GM12892 (cell line): ENCODE results near the gene STOML2.

Source experiments
- DNase-seq: peaks from one replicate; pipeline ENCODE4 v3.0.0; 2011; ENCODE audit not compliant: insufficient read length
- FAIRE-seq: peaks from 2 replicates; lab custom pipeline; 2011; peaks lifted over from hg19 to GRCh38; lab: Jason Lieb, UNC
- POLR2A ChIP-seq: IDR thresholded peaks from 2 replicates; pipeline ENCODE4 v1.6.1; 2011; ENCODE audit warnings: low read depth, low read length, control low read depth
- POLR2AphosphoS5 ChIP-seq: IDR thresholded peaks from 2 replicates; pipeline ENCODE4 v1.6.1; 2011; ENCODE audit warnings: low read depth, low read length, control low read depth
- TAF1 ChIP-seq: IDR thresholded peaks from 2 replicates; pipeline ENCODE4 v1.6.1; 2011; ENCODE audit warnings: low read depth, mild to moderate bottlenecking, control low read depth, low read length, borderline replicate concordance

STOML2 gene

DNA sequence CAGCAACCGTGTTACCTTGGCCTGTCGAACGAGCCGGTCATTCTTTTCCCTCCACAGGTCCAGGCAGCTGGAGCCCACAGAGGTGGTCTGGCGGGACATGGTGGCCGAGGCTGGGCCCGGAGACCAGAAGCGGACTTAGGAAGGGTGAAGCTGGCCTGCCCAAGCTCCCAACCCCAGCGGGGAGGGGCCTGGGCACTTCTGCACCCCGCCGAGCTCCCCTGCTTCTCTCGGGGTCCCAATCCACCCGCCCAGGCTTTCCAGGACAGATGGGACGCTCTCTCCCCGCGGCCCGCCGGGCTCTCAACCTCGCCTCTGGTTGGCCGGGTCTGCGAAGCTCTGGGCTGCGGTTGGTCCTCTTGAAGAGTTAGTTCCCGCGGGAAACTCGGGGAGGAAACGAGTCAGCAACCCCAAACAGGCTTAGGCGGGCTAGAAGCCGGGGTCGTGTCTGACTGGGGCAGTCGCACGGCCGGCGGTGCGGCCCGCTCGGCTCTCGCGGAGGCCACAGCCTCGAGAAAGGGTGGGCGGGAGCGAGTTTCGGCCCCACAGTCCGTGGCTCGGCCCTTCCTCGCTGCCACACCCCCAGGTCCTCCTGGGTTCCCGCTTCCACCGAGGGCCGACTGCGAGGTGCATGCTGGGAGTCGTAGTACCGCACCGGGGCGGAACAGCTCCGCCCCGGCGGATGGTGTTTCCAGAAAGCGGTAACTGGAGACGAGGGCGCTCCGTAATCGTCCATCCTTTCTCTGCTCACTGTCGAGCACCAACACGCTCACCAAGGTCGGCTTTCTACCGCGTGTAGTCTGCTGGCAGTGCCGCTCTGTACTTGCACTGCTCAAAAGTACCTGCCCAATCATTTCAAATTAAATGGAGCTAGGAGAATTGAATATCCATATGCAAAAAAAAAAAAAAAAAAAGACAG is 23.2 kb downstream of the STOML2 start, which contains the start of gene FANCG:
TSS of gene FANCG (minus strand) at position 517 of the 916 bp plus-strand sequence. CDS start at position 99, 418 bp downstream.
- FAIRE-seq: peak; percentile 99
- peak; percentile 94 for DNase-seq

DNA sequence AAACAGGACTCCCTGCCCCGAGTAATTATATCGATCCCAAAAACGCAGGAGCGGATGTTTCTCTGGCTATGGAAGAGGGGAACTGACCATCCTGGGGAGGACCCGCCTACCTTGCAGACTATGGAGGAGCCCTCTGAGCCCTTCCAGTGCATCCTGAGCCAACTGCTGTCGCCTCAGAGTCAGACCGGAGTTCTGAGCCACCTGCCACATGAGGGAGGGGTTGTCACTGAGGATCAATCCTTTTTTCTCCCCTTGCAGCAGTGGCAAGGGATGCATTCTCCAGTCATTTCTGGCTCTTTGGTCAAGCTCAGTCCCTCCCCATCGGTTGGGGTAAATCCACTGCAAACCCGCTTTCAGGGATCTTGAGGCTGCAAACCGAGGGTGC is 23.9 kb downstream of the STOML2 start:
- FAIRE-seq: peak; percentile 42
- no peak for DNase-seq
- TF ChIP-seq TAF1 (no peak), POLR2A (no peak), POLR2AphosphoS5 (no peak)

More for the DNA sequence above, 23.2 kb downstream of the STOML2 start, which contains the start of gene FANCG:
- peak; percentile 78 for TF ChIP-seq POLR2A
- TF ChIP-seq TAF1: peak; percentile 45; the same call in 1 of the 2 replicates
- peak; percentile 81; the same call in 1 of the 2 replicates for TF ChIP-seq POLR2AphosphoS5

DNA sequence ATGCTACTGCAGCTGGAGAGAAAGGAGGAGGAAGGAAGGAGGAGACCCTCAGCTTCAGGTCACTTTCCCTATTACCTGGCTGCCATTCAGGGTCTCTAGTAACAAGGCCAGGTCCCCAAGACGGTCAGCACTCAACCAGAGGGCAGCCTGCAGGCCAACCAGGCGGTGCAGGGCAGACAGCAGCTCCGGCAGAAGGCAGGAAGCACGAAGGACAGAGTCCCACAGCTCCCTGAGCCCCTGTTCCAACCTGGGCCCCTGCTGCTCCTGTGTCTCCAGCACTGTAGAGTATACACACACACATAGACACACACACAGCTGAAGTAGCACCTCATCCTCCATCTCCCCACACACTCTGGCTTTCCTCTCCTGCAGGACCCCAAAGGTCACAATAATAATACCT is 24.9 kb downstream of the STOML2 start:
- FAIRE-seq (no peak), DNase-seq (no peak)
- TF ChIP-seq POLR2AphosphoS5 (no peak), POLR2A (no peak), TAF1 (no peak)

DNA sequence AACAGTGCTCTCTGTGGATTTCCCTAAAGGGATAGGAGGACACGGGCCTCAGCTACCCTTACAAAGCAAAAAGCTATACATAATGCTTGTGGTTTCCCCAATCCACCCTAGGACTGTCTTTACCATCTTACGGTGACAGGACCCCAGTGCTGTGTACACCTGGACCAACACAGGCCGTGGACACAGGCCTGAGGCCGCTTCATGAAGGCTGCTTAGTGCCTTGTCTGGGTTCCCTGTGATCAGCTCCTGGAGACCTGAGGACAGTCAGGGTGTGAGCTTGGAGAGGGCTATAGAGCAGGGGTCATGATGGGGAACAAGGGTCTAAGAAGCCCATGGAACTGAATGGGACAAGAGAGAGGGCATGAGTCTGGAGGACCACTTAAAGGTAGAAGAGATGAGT is 26.1 kb downstream of the STOML2 start:
- DNase-seq (no peak), FAIRE-seq (no peak)
- TF ChIP-seq POLR2AphosphoS5: no peak
- no peak for TF ChIP-seq POLR2A
- TF ChIP-seq TAF1: no peak

DNA sequence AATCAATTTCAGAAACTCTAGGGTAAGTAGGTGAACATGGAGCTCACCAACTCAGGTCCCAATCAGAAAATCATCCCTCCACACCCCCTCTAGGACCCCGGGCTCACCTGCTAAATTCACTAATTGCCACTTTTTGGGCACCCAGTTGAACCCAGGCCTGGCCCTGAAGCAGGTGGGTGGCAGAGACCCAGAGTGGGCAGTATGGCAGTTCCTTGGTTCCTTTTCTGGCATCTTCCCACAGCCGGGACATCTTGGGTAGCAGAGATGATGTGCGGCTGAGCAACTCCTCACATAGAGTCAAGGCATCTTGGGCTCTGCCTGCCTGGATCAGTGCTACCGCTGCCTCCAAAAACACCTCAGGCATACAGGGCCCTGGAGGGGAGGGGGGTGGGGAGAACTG is 27.6 kb downstream of the STOML2 start:
- FAIRE-seq (no peak), DNase-seq (no peak)
- TF ChIP-seq TAF1: no peak
- no peak for TF ChIP-seq POLR2AphosphoS5
- TF ChIP-seq POLR2A: no peak

DNA sequence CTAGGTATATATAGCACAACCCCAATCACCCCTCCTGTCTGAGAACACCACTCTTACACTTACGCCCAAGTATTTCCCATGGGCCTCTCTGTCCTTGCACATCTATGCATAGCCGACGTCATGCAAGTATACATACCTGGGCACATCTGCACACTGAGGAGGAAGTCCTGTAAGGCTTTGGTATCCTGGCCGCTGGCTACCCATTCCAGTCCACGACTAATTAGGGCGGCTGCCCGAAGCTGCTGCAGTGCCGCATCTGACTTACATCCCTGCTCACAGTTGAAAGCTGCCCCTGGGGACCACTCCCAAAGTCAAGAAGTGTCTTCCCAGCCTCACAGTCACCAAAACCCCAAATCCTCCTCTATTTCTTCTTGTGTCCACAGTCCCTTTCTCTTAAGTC is 28.1 kb downstream of the STOML2 start:
- no peak for FAIRE-seq
- TF ChIP-seq TAF1: no peak
- TF ChIP-seq POLR2AphosphoS5: no peak
- TF ChIP-seq POLR2A: no peak
- no peak for DNase-seq

DNA sequence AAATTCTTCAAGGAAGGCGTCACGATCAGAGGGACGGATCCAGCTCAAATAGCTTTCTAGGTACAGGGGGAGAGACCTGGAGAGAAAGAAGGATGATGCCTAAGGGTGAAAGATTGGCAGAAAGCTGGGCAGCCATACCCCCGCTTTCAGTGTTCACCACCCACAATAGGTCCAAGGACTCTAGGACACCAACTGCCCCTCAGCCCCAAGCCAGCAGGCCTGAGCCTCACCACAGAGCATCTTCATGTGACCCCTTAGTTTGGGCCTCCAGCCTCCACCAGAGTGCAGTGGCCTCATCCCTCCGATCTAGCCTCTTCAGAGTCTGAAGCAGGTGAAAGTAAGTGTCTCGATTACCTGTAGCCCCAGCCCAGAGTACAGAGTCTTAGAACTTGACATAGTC is 28.8 kb downstream of the STOML2 start:
- TF ChIP-seq POLR2A (no peak), TAF1 (no peak), POLR2AphosphoS5 (no peak)
- no peak for FAIRE-seq
- no peak for DNase-seq

DNA sequence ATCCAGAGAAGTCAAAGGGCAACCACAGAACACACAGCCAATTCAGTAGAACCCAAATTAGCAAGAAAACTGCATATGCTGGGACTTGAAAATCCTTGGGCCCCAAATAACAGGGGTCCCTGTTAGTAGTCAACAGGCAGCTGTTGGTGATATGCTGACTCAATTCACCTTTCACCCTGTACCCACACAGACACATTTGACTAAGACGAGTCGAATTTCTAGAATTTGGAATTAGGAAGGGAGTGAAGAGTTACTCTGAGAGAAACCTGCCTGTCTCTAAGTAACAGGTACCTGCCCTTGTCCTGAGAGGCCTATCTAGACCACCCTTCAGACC is 29.7 kb downstream of the STOML2 start:
- no peak for DNase-seq
- TF ChIP-seq POLR2AphosphoS5: no peak
- no peak for TF ChIP-seq TAF1
- no peak for TF ChIP-seq POLR2A

DNA sequence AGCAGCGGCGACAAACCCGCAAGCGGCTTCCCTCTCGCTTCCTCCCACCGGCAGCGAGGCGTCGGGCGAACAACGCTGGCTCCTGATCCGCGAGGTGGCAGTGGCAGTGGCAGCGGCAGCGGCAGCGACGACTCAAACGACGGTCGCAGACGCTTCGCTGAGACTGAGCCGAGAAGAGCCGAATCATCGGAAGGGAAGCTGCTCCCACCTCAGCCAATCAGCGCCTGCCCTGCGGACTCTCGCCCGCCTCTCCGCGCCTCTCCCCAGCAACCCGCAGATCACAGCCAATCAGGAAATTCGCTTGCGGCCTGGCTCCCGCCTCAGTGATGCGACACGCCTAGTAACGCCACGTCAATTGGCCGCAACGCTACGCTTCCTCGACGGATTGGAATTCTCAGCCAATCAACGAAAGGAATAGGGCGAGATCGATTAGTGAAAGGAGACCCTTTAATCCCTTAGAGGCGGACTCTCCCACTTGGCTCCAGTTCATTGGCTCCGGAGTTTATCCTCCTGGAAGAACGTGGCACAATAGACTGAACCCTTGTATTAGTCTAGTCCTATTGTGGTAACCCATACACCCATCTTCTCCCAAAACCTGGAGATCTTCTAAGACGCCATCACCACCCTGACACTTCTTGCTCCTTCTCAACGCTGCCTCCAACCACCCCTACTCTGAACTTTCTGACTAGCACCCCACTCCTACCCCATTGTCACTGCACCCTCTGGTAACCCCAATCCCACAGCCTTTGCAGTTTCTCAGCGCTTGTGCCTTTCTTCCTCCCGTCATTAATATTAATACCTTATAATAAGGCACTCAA is 30.3 kb downstream of the STOML2 start, which contains the start of gene VCP:
TSS of gene VCP (minus strand) at position 165 of the 818 bp plus-strand sequence. CDS start 272 bp downstream, outside the sequence.
- TF ChIP-seq TAF1 (peak; percentile 71), POLR2A (peak; percentile 88), POLR2AphosphoS5 (peak; percentile 92)
- peak; percentile 97 for DNase-seq
- peak; percentile 100 for FAIRE-seq

More for the DNA sequence above, 29.7 kb downstream of the STOML2 start:
- no peak for FAIRE-seq

DNA sequence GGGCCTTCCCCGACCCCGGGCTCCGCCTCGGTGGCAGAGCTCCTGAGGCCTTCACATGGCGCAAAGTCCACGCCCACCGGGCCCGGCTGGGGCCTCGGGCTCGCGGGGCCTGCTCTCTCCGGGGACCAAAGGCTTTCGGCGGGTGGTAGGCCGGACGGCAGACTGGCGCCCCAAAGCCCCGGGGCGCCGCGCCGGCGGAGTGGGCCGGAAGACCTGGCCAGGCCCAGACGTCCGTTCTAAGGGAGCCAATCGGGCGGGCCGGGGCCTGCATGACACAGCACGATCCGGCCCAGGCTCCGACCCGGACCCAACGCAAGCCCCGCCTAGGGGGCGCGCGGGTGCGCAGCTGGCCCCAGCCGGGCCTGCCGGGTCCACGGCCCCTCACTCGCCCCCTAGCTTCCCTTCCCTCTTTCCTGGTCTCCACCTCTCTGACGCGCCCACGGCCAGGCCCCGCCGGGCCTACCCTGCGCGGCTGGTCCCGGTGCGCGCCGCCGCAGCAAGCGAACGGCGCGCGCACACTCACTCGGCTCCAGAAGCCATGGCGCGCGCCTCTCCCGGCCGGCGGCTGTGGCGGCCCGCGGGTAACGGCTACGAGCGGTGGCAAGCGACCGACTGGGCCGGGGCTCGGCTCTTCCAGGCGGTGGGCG is 31.0 kb downstream of the STOML2 start:
- DNase-seq (peak; percentile 73), FAIRE-seq (no peak)
- no peak for TF ChIP-seq TAF1
- TF ChIP-seq POLR2A: peak; percentile 73; the same call in 1 of the 2 replicates
- peak; percentile 62 for TF ChIP-seq POLR2AphosphoS5
